DMS 273 treated with DMSO at 0.1 percent for 48 hours (cell line): Measurements from ENCODE around the gene IGDCC3.
A peak's percentile ranks its signal among the peaks of the same experiment; 100 is the strongest.

Experiments
- DNase-seq: peaks from one replicate; lab custom pipeline; 2025; lab: John Stamatoyannopoulos, UW

IGDCC3 gene

GRCh38 chr15:65343374-65343981, 34.3 kb downstream of the IGDCC3 start:
- no peak for DNase-seq

DNA sequence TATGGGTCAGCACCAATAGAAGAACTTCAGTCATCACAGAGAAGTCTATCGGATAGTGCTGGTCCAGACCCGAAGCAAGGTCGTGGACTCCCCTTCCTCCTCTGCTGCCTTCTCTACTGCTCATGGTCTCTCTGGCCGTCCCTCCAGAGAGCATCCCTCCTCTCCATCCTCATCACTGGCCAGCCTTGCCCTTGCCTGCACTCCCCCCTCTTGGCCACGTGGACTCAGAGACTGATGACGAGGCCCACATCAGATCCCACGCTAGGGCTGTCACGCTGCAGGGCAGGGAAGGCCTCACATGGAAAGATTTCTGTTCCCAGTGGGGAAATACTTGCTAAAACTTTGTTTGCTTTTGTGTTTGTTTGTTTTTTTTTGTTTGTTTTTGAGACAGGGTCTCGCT, 35.3 kb downstream of the IGDCC3 start:
- no peak for DNase-seq

DNA sequence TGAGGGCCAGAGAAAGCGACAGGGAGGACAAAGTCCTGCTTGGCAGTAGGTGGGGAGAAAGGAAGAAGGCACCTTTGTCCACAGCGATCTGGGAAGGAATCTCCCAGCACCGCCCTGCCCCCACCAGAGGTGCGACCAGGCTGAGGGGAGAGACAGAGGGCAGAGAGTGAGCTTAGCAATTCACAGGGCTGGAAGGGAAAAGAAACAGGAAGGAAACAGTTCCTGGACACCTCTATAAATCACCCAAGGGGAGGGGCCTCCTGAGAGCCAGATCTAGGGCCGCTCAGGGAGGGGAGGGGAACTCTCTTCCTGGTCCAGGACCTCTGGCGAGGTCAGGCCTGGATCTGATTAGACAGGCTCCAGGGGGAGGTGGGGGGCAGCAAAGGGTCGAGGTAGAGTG, 37.9 kb downstream of the IGDCC3 start:
- no peak for DNase-seq

- DNase-seq: no peak
These were observed 38.4 kb downstream of the IGDCC3 start for GRCh38 chr15:65339416-65339815.

- DNase-seq: no peak
These were observed 39.0 kb downstream of the IGDCC3 start for GRCh38 chr15:65338823-65339222.

- DNase-seq: no peak
These were observed 39.4 kb downstream of the IGDCC3 start for GRCh38 chr15:65338366-65338765.

GRCh38 chr15:65337436-65338070, 40.2 kb downstream of the IGDCC3 start:
- DNase-seq: no peak

- peak; percentile 15 for DNase-seq
These were observed 41.0 kb downstream of the IGDCC3 start for GRCh38 chr15:65336493-65337435.

GRCh38 chr15:65335278-65336055, 42.3 kb downstream of the IGDCC3 start:
- DNase-seq: no peak

- no peak for DNase-seq
These were observed 43.1 kb downstream of the IGDCC3 start for GRCh38 chr15:65334586-65335231.

DNA sequence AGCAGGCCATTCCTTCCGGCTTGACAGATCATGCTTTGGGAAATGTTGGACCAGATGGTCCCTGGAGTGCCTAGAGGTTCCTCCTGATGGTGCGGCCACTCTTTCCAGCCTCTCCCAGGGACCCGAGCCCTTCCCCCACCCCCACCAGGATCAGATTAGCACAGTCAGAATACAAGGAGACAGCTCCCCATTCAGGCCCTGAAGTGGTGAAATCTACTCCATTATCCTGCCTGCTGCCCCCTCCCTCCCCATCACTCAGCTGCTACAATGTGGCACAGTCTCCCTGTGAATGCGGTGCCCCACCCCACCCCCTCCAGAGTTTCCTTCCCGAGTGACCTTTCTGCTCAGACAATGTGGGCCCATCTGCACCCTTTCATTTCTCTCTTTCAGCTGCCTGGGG, 43.9 kb downstream of the IGDCC3 start:
- no peak for DNase-seq

DNA sequence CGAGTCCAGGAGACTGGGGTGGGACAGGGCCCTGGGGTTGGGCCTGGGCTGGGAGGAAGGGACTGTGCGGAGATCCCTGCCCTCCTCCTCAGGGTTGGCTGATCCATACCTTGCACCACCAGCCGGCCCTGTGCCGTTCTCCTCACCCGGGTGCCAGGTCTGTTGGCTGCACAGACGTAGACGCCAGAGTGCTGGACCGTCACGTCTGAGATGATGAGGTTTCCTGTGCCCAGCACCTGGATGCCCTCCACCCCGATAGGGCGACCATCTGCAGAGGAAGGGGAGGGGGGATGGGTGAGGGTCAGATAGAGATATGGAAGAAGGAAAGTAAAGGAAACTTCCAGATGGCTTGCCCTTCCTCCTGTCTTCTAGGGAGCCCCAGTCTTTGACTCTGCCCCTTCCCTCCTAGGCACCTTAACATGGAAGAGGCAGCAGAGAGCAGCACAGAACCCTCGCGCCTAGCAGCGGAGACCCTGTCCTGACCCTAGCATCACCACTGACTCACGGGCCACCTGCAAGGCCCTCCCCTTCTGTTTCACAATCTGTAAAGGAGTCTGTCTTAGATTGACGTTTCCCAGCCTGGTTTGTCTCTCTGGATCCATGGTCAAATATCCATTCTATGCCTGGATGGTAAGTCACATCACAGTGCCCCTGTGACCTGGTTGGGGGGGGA, 44.5 kb downstream of the IGDCC3 start:
- no peak for DNase-seq

DNA sequence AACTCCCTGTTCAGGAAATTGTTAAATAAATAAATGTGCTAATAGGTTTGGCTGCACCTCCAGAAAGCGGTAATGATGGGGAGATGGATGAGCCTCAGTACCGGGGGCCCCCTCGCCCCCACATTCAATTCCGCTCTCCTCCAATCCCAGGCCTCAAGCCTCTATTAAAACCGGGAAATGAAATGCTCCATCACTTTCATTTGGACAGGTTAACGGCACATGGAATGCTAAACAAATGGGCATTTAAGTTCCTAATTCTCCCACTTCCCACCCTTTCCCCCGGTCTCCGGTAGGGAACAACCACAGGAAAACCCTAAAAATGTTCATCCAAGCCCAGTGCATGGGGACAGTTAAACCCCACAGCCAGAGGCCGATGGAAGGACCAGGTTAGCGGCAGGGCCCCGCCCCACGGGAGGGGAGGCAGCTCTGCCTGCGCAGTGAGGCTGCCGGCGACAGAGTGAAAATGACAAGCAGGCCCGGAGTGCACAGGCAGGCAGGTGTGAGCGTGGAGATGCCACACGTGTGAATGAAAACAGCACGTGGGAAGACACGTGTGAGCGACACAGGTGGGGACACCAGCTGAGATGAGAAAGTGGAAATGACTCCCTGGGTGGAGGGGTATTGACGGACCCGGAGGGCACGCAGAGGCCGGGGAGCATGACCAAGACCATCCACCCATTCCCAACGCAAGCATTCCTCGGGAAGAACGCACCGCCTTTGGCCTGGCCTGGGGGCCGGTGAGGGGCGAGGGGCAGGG, 45.2 kb downstream of the IGDCC3 start:
- no peak for DNase-seq

DNA sequence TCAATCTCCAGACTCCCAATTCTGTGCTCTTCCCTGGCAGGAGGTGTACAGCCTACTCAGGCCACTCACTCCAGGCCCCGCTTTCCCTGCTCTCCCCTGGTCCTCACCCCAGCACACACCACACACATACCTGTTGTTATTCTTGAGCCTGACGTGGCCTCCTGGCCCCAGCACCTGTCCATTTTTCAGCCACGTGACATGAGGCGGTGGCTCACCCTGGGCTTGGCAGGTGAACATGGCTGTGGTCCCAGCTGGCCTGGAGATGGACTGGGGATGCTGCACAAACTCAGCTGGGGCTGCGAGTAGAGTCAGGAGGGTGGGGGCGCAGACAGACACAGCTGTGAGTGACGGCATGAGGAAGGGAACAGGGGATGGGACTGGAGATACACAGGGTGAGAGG, 46.0 kb downstream of the IGDCC3 start:
- no peak for DNase-seq

GRCh38 chr15:65330934-65331645, 46.7 kb downstream of the IGDCC3 start:
- no peak for DNase-seq

GRCh38 chr15:65329984-65330735, 47.6 kb downstream of the IGDCC3 start:
- no peak for DNase-seq

DNA sequence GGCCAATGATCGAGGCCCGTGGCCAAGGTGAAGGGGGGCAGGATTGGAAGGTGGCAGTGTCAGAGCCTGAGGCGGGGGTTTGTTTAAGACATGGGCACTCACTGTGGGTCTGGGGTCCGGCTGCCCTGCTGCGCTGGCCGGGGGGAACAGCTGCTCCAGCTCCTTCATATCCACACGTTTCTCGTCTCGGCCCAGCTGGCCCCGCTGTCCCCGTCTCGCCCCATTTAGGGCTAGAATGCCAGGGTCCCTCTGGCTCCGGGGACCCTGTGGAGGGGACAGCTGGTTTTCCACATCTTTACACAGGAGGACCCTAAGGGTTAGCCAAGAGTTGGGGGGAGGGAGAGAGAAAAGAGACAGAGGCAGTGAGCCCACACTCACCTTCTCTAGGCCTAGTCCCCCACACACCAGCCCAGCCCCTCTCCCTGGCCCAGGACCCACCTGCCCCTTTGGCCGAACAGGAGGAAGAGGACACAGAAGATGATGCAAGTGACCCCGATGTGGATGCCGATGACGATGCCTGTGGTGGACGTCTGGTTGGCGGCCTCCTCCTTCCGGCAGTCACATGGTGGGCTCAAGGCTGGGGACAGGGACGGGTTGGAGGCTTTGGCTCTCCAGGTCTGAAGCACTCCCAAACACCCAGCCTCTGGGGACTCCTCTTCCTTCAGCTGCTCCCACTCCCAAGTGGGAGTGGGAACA, 48.4 kb downstream of the IGDCC3 start:
- no peak for DNase-seq
